ENCODE measurements around the gene CCDC18. TPM values are rescaled to one million over a fixed set of nuclear protein-coding genes. Genes with fewer than 3 reads are reported as not detected.
"Not testable (repeated sequence)": the region's sequence is repeated elsewhere in the genome, so short reads cannot be mapped to it uniquely, and the experiment has no call there.

Gene CCDC18
- total RNA-seq, 1 experiment from 2014 or later: 6.5 TPM

- no peak for DNase-seq (ENCODE audit: low read depth)
- in situ Hi-C loops (cut with HindIII; ENCODE audit: low pct_unique_long_range_greater_than_20kb, low sequenced_read_pairs): no loop called here
Measured at GRCh38 chr1:93207211-93207610, 26.7 kb downstream of the CCDC18 start.

GRCh38 chr1:93215322-93215721 lies 34.8 kb downstream of the CCDC18 start:
- in situ Hi-C loops (cut with HindIII; ENCODE audit: low pct_unique_long_range_greater_than_20kb, low sequenced_read_pairs): no loop called here
- DNase-seq (ENCODE audit: low read depth): no peak

GRCh38 chr1:93219443-93219842 lies 38.9 kb downstream of the CCDC18 start:
- in situ Hi-C loops (cut with HindIII; ENCODE audit: low pct_unique_long_range_greater_than_20kb, low sequenced_read_pairs): no loop called here
- peak; percentile 31 for DNase-seq (ENCODE audit: low read depth)

- DNase-seq (ENCODE audit: low read depth); in situ Hi-C loops (cut with HindIII; ENCODE audit: low pct_unique_long_range_greater_than_20kb, low sequenced_read_pairs): not testable (repeated sequence)
Measured at GRCh38 chr1:93220716-93221115, 40.2 kb downstream of the CCDC18 start.

- DNase-seq (ENCODE audit: low read depth): no peak
- in situ Hi-C loops (cut with HindIII; ENCODE audit: low pct_unique_long_range_greater_than_20kb, low sequenced_read_pairs): no loop called here
Measured at GRCh38 chr1:93221913-93222312, 41.4 kb downstream of the CCDC18 start.

GRCh38 chr1:93223023-93223675 lies 42.6 kb downstream of the CCDC18 start:
- DNase-seq (ENCODE audit: low read depth): no peak
- in situ Hi-C loops (cut with HindIII; ENCODE audit: low pct_unique_long_range_greater_than_20kb, low sequenced_read_pairs): no loop called here

GRCh38 chr1:93235261-93235660 lies 54.7 kb downstream of the CCDC18 start:
- in situ Hi-C loops (cut with HindIII; ENCODE audit: low pct_unique_long_range_greater_than_20kb, low sequenced_read_pairs): no loop called here
- no peak for DNase-seq (ENCODE audit: low read depth)

- in situ Hi-C loops (cut with HindIII; ENCODE audit: low pct_unique_long_range_greater_than_20kb, low sequenced_read_pairs): no loop called here
- DNase-seq (ENCODE audit: low read depth): no peak
Measured at GRCh38 chr1:93237021-93237420, 56.5 kb downstream of the CCDC18 start.

- DNase-seq (ENCODE audit: low read depth): no peak
- in situ Hi-C loops (cut with HindIII; ENCODE audit: low pct_unique_long_range_greater_than_20kb, low sequenced_read_pairs): no loop called here
Measured at GRCh38 chr1:93238425-93238824, 57.9 kb downstream of the CCDC18 start.

- in situ Hi-C loops (cut with HindIII; ENCODE audit: low pct_unique_long_range_greater_than_20kb, low sequenced_read_pairs): no loop called here
- no peak for DNase-seq (ENCODE audit: low read depth)
Measured at GRCh38 chr1:93239863-93240262, 59.3 kb downstream of the CCDC18 start.

GRCh38 chr1:93243233-93243632 lies 62.7 kb downstream of the CCDC18 start:
- in situ Hi-C loops (cut with HindIII; ENCODE audit: low pct_unique_long_range_greater_than_20kb, low sequenced_read_pairs); DNase-seq (ENCODE audit: low read depth): not testable (repeated sequence)

GRCh38 chr1:93244298-93245069 lies 64.0 kb downstream of the CCDC18 start:
- DNase-seq (ENCODE audit: low read depth): no peak
- in situ Hi-C loops (cut with HindIII; ENCODE audit: low pct_unique_long_range_greater_than_20kb, low sequenced_read_pairs): no loop called here

GRCh38 chr1:93251966-93252365 lies 71.4 kb downstream of the CCDC18 start:
- in situ Hi-C loops (cut with HindIII; ENCODE audit: low pct_unique_long_range_greater_than_20kb, low sequenced_read_pairs): no loop called here
- no peak for DNase-seq (ENCODE audit: low read depth)

- in situ Hi-C loops (cut with HindIII; ENCODE audit: low pct_unique_long_range_greater_than_20kb, low sequenced_read_pairs): no loop called here
- DNase-seq (ENCODE audit: low read depth): no peak
Measured at GRCh38 chr1:93252598-93252997, 72.1 kb downstream of the CCDC18 start.

GRCh38 chr1:93253516-93253915 lies 73.0 kb downstream of the CCDC18 start:
- no peak for DNase-seq (ENCODE audit: low read depth)

GRCh38 chr1:93255222-93256079 lies 74.9 kb downstream of the CCDC18 start:
- no peak for DNase-seq (ENCODE audit: low read depth)
- in situ Hi-C loops (cut with HindIII; ENCODE audit: low pct_unique_long_range_greater_than_20kb, low sequenced_read_pairs): no loop called here

More at GRCh38 chr1:93253516-93253915, 73.0 kb downstream of the CCDC18 start:
- in situ Hi-C loops (cut with HindIII; ENCODE audit: low pct_unique_long_range_greater_than_20kb, low sequenced_read_pairs): no loop called here

- in situ Hi-C loops (cut with HindIII; ENCODE audit: low pct_unique_long_range_greater_than_20kb, low sequenced_read_pairs): no loop called here
- no peak for DNase-seq (ENCODE audit: low read depth)
Measured at GRCh38 chr1:93256433-93256832, 75.9 kb downstream of the CCDC18 start.

GRCh38 chr1:93257889-93258288 lies 77.4 kb downstream of the CCDC18 start:
- no peak for DNase-seq (ENCODE audit: low read depth)

GRCh38 chr1:93260726-93261125 lies 80.2 kb downstream of the CCDC18 start:
- in situ Hi-C loops (cut with HindIII; ENCODE audit: low pct_unique_long_range_greater_than_20kb, low sequenced_read_pairs): not testable (repeated sequence)

More at GRCh38 chr1:93257889-93258288, 77.4 kb downstream of the CCDC18 start:
- in situ Hi-C loops (cut with HindIII; ENCODE audit: low pct_unique_long_range_greater_than_20kb, low sequenced_read_pairs): no loop called here

More at GRCh38 chr1:93260726-93261125, 80.2 kb downstream of the CCDC18 start:
- DNase-seq (ENCODE audit: low read depth): not testable (repeated sequence)

All from Caki2 (cell line).